Measurements from ENCODE around the gene PCCA.

PCCA gene

GRCh38 chr13:100184095-100184494, 95.2 kb downstream of the PCCA start:
- H3K9ac ChIP-seq (ENCODE audit: low read length): no peak overlapping the region
- no peak overlapping the region for H3K27ac ChIP-seq (ENCODE audit: low read depth, low read length, poor library complexity, severe bottlenecking)
- H3K9me3 ChIP-seq (ENCODE audit: low read length): no peaks in the 10 kb centered on the region
- H3K4me3 ChIP-seq (ENCODE audit: low read depth, low read length, poor library complexity, severe bottlenecking): no peak overlapping the region
- H3K9me2 ChIP-seq (ENCODE audit: low read depth, low read length): no peaks in the 10 kb centered on the region
- H3K36me3 ChIP-seq (ENCODE audit: insufficient read depth, low read length): no peaks in the 10 kb centered on the region
- H3K4me1 ChIP-seq (ENCODE audit: insufficient read depth, low read length, severe bottlenecking): no peaks in the 10 kb centered on the region
- H3K27me3 ChIP-seq (ENCODE audit: insufficient read depth, low read length): no peaks in the 10 kb centered on the region; the same call in 1 of the 2 replicates
- H3K4me2 ChIP-seq (ENCODE audit: low read length): no peak overlapping the region
- no peak for TF ChIP-seq EZH2 (IDR thresholded peaks at IDR 0.05; ENCODE audit: borderline replicate concordance, low read length)
- TF ChIP-seq, protein P1, sequence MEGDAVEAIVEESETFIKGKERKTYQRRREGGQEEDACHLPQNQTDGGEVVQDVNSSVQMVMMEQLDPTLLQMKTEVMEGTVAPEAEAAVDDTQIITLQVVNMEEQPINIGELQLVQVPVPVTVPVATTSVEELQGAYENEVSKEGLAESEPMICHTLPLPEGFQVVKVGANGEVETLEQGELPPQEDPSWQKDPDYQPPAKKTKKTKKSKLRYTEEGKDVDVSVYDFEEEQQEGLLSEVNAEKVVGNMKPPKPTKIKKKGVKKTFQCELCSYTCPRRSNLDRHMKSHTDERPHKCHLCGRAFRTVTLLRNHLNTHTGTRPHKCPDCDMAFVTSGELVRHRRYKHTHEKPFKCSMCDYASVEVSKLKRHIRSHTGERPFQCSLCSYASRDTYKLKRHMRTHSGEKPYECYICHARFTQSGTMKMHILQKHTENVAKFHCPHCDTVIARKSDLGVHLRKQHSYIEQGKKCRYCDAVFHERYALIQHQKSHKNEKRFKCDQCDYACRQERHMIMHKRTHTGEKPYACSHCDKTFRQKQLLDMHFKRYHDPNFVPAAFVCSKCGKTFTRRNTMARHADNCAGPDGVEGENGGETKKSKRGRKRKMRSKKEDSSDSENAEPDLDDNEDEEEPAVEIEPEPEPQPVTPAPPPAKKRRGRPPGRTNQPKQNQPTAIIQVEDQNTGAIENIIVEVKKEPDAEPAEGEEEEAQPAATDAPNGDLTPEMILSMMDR (IDR thresholded peaks at IDR 0.05; ENCODE audit: low read length): no peak
- H3F3A ChIP-seq (ENCODE audit: insufficient read depth, low read length): no peaks in the 10 kb centered on the region
- no peaks in the 10 kb centered on the region for H4K20me1 ChIP-seq (ENCODE audit: insufficient read depth, low read length)
- H2AFZ ChIP-seq (ENCODE audit: low read length): no peak overlapping the region
- H3K79me2 ChIP-seq (ENCODE audit: insufficient read depth, low read length): no peaks in the 10 kb centered on the region

DNA sequence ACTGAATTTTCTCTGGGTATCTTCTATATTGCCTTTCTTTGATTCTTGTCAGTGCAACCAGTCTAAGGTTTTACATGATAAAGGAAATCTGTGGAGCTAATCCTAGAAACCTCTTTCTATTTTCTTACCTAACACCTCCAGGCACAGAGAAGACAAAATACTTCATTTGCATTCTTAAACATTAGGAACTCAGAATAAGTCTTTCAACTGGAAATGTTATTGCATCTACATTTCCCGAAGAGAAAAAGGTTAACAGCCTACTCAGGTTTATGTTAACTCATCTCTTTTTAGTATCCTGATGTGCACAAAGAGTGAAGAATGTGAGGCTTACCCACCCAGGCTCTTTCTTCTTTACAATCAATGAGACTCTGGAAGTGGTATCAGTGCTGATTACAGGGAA, 106.7 kb downstream of the PCCA start:
- TF ChIP-seq EZH2 (IDR thresholded peaks at IDR 0.05; ENCODE audit: borderline replicate concordance, low read length): no peak
- Histone ChIP-seq H3K4me3 (ENCODE audit: low read depth, low read length, poor library complexity, severe bottlenecking) (no peak overlapping the region), H3K9me3 (ENCODE audit: low read length) (no peaks in the 10 kb centered on the region)

DNA sequence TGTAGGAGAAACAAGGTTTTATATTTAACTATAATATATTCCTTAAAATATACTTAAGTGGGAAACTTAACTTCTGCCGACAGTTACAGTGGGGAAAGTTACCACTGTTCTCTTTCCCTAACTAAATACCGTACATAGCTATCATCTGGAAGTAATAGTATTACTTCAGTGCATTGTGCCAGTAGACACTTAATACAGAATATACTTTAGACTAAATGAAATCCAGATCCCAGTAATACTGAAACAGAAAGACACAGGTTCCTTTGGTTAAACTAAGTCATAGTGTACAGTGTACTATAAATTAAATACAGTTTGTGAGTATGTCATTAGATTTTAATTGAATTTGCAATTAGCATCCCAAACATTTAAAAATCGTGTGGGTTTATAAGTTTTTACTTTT, 107.5 kb downstream of the PCCA start:
- no peak overlapping the region for H3K9ac ChIP-seq (ENCODE audit: low read length)
- no peaks in the 10 kb centered on the region for H3F3A ChIP-seq (ENCODE audit: insufficient read depth, low read length)
- H3K9me3 ChIP-seq (ENCODE audit: low read length): no peaks in the 10 kb centered on the region
- H2AFZ ChIP-seq (ENCODE audit: low read length): no peak overlapping the region
- no peaks in the 10 kb centered on the region for H3K4me1 ChIP-seq (ENCODE audit: insufficient read depth, low read length, severe bottlenecking)
- no peaks in the 10 kb centered on the region for H3K27me3 ChIP-seq (ENCODE audit: insufficient read depth, low read length)
- TF ChIP-seq, protein P1 (IDR thresholded peaks at IDR 0.05; ENCODE audit: low read length): no peak
- no peak for TF ChIP-seq EZH2 (IDR thresholded peaks at IDR 0.05; ENCODE audit: borderline replicate concordance, low read length)
- H3K4me2 ChIP-seq (ENCODE audit: low read length): no peak overlapping the region
- H3K36me3 ChIP-seq (ENCODE audit: insufficient read depth, low read length): no peaks in the 10 kb centered on the region
- H3K27ac ChIP-seq (ENCODE audit: low read depth, low read length, poor library complexity, severe bottlenecking): no peak overlapping the region
- H3K9me2 ChIP-seq (ENCODE audit: low read depth, low read length): no peaks in the 10 kb centered on the region; the same call in 1 of the 2 replicates
- no peak overlapping the region for H3K4me3 ChIP-seq (ENCODE audit: low read depth, low read length, poor library complexity, severe bottlenecking)
- H4K20me1 ChIP-seq (ENCODE audit: insufficient read depth, low read length): no peaks in the 10 kb centered on the region
- H3K79me2 ChIP-seq (ENCODE audit: insufficient read depth, low read length): no peaks in the 10 kb centered on the region

More for the DNA sequence above, 106.7 kb downstream of the PCCA start:
- H3K4me2 ChIP-seq (ENCODE audit: low read length): no peak overlapping the region
- no peaks in the 10 kb centered on the region for H3K9me2 ChIP-seq (ENCODE audit: low read depth, low read length)
- H3K36me3 ChIP-seq (ENCODE audit: insufficient read depth, low read length): no peaks in the 10 kb centered on the region
- no peaks in the 10 kb centered on the region for H3F3A ChIP-seq (ENCODE audit: insufficient read depth, low read length)
- H4K20me1 ChIP-seq (ENCODE audit: insufficient read depth, low read length): no peaks in the 10 kb centered on the region
- H3K27ac ChIP-seq (ENCODE audit: low read depth, low read length, poor library complexity, severe bottlenecking): no peak overlapping the region
- no peaks in the 10 kb centered on the region for H3K79me2 ChIP-seq (ENCODE audit: insufficient read depth, low read length)
- H2AFZ ChIP-seq (ENCODE audit: low read length): no peak overlapping the region
- no peak overlapping the region for H3K9ac ChIP-seq (ENCODE audit: low read length)
- no peaks in the 10 kb centered on the region for H3K27me3 ChIP-seq (ENCODE audit: insufficient read depth, low read length)
- H3K4me1 ChIP-seq (ENCODE audit: insufficient read depth, low read length, severe bottlenecking): no peaks in the 10 kb centered on the region

- TF ChIP-seq EZH2 (IDR thresholded peaks at IDR 0.05; ENCODE audit: borderline replicate concordance, low read length): no peak
- TF ChIP-seq, protein P1 (IDR thresholded peaks at IDR 0.05; ENCODE audit: low read length): no peak
- no peaks in the 10 kb centered on the region for H3F3A ChIP-seq (ENCODE audit: insufficient read depth, low read length)
- no peaks in the 10 kb centered on the region for H4K20me1 ChIP-seq (ENCODE audit: insufficient read depth, low read length)
- H3K4me2 ChIP-seq (ENCODE audit: low read length): no peak overlapping the region
- no peaks in the 10 kb centered on the region for H3K4me1 ChIP-seq (ENCODE audit: insufficient read depth, low read length, severe bottlenecking)
- H3K9me3 ChIP-seq (ENCODE audit: low read length): no peaks in the 10 kb centered on the region
- no peak overlapping the region for H3K4me3 ChIP-seq (ENCODE audit: low read depth, low read length, poor library complexity, severe bottlenecking)
- H2AFZ ChIP-seq (ENCODE audit: low read length): no peak overlapping the region
- H3K27ac ChIP-seq (ENCODE audit: low read depth, low read length, poor library complexity, severe bottlenecking): no peak overlapping the region
- H3K36me3 ChIP-seq (ENCODE audit: insufficient read depth, low read length): no peaks in the 10 kb centered on the region
- H3K9ac ChIP-seq (ENCODE audit: low read length): no peak overlapping the region
- H3K9me2 ChIP-seq (ENCODE audit: low read depth, low read length): no peaks in the 10 kb centered on the region; the same call in 1 of the 2 replicates
- no peaks in the 10 kb centered on the region for H3K79me2 ChIP-seq (ENCODE audit: insufficient read depth, low read length)
- no peaks in the 10 kb centered on the region for H3K27me3 ChIP-seq (ENCODE audit: insufficient read depth, low read length)
Observed at GRCh38 chr13:100197116-100197515, 108.2 kb downstream of the PCCA start.

Data from OCI-LY1 (cell line).